HG03108 (cell line): ENCODE data around the gene EVA1C.
"Not testable (repeated sequence)": the region's sequence is repeated elsewhere in the genome, so short reads cannot be mapped to it uniquely, and the experiment has no call there.

ENCODE experiments used
- ATAC-seq: cut with Tn5 transposase; IDR thresholded peaks from one replicate; pipeline ENCODE4 v1.9.1; 2021; ENCODE audit warnings: moderate library complexity; ENCODE audit not compliant: unreplicated experiment

Gene EVA1C

DNA sequence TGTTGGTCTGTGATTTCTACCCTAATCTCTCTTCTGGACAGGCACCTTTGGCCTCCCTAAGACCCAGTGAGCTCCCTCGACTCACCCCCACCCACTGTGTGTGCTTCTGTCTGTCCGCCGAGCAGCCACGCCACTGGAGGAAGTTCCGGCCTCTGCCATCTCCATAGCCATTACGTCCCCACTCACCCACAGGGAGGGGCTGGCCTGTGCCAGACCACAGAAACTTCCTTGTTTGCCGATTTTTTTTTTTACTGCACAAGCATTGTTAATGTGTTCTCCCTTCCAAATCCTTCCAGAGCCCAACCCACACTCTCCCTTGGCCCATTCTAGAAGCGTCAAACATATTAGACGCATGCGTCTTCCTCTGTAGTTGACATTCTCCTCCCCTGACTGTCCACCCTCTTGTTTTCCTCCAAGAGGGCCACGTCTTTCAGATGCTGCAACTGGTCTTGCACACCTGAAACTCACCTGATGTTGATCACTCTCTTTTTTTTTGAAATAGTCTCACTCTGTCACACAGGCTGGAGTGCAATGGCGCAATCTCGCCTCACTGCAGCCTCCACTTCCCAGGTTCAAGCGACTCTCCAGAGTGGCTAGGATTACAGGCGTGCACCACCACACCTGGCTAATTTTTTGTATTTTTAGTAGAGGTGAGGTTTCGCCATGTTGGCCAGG lies 72.3 kb downstream of the EVA1C start:
- no peak for ATAC-seq

DNA sequence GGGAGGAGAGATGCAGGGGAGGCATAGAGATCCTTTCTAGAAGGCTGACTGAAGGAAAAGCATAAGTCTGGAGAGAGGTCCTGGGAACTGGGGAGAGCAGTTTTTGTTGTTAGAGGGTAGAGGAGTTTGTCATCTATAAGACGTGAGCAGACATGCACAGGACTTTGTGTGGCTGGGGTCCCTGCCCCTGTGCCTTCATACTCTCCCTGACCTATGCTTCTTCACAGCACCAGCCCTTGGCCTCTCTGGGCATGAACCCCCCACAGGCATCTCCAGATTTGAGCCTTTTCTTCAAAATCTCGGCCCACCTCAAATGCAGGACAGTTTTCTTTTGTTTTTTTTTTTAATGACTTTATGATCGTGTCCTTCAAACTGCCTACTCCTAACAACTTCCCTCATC lies 79.9 kb downstream of the EVA1C start:
- no peak for ATAC-seq

DNA sequence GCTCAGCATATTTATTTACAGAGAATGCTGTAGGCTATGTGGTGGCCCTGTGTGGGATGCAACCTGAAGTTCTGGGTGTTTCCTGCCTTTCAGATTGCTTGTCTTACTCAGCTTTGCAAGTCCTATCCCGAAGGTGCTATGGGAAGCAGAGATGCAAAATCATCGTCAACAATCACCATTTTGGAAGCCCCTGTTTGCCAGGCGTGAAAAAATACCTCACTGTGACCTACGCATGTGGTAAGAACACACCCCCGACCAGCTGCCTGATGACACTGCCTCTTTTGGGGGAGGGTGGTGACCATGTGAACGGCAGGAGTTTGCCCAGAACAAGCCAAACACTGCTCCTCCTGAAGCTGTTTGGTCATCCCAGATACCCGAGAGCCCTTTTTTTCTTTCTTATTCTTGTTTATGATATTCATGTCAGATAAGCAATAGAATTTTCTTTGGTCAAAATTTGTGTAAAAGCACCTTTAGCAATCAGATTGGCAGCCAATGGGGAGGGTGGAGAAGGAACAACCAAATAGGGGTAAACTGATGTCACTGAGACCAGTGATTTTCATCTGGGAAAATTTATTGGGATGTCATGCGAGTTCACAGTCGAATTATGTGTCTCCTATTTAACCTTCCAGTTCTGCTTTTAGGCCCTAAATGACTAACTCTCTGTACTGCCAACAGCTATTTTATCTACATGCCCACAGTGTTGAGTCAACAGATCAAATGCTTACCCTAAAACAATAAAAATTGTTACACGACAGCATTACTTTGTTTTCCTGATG lies 82.6 kb downstream of the EVA1C start:
- no peak for ATAC-seq

DNA sequence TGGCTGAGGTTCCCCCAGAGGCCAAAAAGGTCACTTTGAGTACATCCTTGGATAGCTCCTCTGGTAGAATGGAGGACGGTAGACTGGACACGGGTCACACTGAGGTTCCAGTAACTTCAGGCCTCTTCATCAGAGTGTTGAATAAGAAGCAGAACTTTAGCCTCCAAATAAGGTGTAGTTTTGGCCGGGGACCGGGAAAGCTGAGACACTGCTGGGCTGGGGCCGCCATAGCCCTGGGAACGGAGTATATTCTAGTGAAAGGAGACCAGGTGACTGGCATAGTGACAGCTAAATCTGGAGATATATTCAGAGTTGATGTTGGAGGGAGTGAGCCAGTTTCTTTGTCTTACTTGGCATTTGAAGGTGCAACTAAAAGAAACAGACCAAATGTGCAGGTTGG lies 84.1 kb downstream of the EVA1C start:
- no peak for ATAC-seq

DNA sequence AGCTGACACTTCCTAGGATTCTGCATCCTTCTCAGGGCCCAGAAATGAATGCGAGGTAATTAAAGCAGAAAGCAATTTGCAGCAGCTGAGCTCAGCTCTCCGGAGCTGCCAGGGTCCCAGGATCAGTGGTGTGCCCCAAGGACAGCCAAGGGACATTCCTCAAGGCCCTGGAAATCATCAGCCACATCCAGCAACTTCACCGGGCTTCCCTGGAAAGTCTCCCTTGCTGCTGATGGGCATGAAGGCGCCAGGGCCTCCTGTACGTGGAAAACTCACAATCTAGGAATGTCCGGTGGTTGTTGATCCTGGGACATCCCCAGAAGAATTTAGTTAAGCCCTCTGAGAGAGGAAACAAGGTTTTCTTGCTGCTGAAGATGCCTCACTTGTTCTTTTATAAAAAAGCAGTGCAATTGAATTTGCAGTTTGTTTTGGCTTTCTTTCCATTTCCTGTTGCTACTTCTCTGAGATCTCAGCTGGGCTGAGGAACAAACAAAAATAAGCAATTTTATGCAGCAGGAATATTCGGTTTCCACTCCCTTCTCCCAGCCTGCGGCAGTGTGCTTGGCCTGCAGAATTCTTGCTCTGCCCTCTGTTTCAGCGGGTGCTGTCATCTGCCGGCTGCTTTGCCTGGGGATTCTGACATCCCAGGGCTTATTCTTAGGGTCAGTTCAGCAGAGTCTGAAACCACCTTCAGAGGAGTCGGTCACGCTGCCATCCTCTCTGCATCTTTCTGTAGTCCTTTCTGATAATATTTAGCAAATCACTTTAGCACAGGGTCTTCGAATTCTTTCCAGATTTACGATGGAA lies 86.9 kb downstream of the EVA1C start:
- no peak for ATAC-seq

DNA sequence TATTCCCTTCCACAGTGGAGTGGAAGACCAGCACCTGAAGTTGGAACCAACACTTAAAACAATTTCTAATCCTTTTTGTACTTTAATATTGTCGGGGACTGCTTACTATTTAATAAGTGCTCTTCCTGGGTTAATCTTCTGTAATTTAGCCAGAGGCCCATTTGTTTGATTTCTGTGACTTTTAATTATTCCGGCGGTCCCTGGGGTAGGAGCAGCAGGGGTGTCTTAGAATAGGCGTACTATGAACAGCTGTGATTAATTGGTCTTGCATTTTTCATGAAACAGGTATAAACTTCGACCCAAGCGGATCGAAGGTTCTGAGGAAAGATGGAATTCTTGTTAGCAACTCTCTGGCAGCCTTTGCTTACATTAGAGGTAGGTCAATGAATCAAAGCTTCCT lies 91.1 kb downstream of the EVA1C start:
- not testable (repeated sequence) for ATAC-seq

DNA sequence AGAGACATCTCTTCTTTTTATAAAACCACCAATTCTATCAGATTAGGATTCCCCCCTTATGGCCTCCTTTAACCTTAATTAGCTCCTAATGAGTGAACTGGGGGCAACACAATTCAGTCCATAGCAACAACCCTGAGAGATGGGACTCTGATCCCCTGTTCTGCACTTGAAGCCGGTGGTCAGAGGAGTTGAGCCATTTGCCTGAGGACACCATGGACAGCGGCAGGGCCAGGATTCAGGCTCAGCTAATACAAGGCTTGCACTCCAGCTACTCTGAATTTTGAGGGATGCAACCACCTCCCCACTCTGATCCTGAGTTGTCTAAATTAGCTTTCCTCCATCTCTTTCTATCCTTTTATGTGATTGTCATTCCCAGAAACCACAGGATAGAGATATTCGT lies 93.3 kb downstream of the EVA1C start:
- ATAC-seq, result not testable (repeated sequence)

DNA sequence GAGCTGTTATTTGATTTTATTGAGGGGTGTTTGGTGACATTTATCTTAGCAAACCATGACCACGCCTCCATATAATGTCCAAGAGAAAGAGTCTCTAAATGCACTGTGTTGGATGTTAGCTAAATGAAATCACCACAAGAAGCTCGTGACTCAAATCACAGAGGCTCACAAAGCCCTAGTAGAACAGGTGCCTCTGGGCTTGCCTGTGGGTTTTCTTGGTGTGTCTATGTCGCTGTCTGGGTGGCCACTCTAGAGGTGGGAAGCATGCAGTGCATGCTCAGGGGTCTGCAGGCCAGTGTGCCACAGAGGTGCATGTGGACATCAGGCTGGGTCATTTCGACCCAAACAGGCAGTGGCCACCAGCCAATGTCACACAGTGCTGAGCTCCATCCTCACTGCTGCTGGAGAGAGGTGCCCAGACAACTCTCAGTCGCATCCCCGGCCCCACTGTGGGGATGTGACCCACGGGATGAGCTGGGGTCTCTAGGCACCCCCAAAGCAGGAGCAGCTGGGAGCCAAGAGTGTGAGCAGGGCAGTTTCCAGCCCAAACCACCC lies 94.0 kb downstream of the EVA1C start:
- not testable (repeated sequence) for ATAC-seq

DNA sequence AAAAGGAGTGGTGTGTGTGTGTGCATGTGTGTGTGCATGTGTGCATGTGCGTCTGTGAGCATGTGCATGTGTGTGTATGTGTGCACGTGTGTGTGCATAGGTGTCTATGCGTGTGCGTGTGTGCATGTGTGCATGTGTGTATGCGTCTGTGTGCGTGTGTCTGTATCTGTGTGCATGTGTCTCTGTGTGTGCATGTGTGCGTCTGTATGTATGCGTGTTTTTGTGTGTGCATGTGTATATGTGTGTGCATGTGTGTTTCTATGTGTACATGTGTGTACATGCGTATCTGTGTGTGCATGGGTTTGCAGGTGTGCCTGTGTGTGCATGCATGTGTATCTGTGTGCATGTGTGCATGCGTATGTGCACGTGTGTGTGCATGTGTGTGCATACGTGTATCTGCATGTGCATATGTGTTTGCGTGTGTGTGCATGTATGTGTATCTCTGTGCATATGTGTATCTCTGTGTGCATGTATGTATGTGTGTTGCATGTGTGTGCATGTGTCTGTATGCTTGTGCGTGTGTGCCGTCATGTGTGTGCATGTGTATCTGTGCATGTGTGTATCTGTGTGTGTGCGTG lies 94.9 kb downstream of the EVA1C start:
- ATAC-seq, result no peak

DNA sequence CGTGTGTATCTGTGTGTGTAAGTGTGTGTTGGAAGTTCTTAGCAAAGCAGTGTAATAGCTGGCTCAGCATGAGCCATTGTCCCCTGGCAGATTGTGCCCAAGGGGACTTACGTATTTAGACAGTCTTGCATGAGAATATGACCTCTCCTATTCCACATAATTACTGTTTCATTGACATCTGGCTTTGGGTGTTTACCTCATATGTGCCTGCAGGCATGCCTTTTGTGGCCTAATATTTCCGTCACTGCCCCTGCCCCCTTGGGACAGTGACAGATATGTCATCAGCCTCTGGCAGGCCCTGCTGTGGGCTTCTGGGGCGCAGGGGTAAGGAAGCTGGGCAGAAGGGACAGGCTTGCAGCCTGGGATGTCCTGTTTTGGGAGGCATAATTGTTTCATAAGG lies 95.5 kb downstream of the EVA1C start:
- ATAC-seq, result not testable (repeated sequence)

DNA sequence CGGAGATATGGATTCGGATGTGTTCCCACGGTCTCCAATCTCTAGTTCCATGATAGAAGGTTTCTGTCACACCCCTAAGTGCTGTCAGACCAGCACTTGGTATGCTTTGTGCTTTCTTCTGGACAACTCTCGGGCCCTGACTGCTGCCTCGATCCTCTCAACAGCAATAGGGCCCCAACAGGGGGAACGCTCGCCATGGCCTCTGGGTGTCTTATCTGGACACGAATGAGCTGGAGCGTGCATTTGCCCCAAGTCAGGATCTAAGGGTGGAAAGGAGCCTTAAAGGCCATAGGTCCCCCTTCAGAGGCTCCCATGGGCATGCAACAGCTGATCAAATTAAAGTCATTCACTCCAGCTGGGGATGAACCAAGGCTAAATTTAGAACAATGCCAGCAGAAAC lies 96.1 kb downstream of the EVA1C start:
- ATAC-seq, result no peak

DNA sequence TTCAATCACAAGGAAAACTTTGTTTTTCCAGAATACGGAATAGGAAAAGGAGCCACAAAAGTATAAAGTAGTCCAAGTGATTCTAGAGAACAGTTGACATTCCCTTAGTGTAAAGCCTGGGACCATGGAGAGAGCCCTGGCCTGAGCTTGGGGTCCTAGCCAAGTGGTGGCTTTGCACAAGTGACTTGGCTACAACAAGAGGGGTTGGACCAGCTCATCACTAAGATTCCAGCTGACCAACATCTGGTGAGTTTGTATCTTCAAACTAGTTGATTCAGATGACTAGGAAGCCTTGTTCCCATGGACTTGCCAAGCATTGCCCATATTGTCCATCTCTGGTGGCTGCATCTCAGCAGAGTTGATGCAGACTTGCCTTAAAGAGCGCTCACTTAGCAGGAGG lies 96.5 kb downstream of the EVA1C start:
- ATAC-seq, result not testable (repeated sequence)

DNA sequence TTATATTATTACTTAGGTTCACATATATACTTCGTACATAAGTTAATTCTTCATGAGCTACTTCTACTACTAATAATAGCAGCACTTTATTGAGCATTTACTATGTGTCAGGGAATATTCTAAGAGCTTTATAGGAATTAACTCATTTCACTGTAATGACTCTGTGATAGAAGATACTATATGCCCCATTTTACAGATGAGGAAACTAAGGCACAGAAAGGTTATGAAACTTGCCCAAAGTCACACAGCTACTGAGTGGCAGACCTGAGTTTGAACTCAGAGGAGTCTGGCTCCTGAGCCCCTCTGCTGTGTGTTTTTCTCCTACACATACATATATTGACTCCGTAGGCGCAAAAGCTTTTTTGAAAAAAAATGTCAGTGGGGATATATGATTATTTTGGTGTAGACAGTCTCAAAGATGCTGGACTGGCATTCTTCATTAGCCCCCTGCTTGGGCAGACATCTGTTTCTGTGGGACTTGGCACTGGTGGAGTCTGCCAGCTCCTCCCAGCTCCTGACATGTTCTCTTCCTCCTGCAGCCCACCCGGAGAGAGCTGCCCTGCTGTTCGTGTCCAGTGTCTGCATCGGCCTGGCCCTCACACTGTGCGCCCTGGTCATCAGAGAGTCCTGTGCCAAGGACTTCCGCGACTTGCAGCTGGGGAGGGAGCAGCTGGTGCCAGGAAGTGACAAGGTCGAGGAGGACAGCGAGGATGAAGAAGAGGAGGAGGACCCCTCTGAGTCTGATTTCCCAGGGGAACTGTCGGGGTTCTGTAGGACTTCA lies 102.0 kb downstream of the EVA1C start:
- no peak for ATAC-seq

DNA sequence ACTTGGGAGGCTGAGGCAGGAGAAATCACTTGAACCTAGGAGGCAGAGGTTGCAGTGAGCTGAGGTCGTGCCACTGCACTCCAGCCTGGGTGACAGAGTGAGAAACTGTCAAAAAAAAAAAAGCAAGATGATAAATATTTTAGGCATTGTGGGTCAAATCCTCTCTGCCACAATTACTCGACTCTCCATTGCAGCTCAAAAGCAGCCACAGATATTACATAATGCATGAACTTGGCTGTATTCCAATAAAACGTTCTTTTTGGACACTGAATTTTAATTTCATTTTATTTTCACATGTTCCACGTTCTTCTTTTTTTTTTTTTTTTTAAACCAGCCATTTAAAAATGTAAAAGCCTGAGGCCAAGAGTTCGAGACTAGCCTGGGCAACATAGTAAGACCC lies 103.4 kb downstream of the EVA1C start:
- no peak for ATAC-seq

DNA sequence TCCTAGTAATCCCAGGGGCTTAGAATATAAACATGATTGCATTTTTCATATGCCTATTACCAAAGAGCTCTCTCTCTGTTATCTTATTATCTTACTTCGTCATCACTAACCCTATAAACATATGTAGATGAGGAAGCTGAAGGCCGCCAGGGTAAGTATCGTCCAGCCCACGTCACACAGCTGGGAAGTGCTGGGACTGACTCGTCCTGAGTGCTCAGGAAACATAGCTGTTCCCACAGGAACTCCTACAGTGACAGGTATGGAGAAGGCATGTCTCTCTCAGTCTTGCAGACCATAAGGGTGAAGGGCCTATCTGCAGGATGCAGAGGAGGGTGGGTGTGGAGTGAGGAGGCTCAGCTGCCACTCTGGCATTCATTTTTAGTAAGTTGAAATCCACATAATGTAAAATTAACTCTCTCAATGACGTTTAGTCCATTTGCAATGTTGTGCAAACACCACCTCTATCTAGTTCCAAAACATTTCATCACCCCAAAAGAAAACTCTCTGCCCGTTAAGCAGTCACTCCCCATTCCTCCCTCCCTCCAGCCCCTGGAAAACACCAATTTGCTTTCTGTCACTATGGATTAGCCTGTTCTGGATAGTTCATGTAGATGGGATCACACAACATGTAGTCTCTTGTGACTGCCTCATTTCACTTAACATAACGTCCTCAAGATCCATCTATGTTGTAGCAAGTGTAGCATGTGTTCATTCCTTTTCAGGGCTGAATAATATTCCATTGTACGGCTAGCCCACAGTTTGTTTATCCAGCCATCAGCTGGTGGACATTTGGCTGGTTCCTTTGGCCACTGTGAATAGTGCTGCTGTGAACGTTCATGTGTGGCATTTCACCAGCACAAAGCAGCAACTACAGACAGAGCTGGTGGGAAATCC lies 104.5 kb downstream of the EVA1C start:
- no peak for ATAC-seq

DNA sequence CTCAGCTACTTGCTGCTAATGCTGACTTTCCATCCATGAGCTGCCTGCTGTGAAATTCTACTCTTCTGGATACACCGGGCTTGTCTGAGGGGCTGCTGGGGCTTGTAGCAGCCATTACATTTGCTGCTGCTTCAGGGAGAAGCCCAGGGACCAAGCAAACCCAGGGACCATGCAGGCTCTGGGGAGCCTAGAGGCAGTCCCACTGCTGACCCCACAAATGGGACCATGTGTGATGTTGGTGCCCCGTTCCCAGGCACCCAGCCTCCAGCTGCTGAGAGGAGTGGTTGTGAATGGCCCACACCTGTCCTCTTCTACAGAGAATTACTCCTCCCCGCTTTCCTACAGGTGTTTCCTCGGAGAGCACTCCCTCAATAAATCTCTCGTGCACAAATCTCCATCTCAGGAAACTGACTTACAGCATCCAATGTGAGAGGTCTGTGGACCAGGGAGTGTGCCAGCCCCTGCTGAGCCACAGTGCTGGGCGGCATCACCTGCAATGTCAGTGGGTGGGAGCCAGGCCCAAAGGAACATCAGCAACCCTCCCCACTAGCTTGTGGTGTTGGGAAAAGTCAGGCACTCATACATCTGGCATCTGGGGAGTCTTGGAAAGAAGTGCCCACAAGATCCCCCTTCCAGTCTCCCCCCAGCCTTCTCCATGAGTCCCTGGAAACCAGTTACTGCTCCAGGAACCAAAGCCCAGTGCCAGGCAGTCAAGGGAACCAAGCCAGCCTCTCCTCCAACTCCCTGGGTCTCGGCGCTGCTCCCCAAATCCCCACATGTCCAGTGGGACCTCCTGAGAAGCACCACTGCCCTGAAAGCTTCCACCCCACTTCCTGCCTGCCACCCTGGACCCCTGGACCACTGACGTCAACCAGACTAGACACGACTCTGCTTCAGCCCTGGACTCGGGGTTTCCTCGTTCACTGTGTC lies 107.7 kb downstream of the EVA1C start:
- ATAC-seq, result no peak

DNA sequence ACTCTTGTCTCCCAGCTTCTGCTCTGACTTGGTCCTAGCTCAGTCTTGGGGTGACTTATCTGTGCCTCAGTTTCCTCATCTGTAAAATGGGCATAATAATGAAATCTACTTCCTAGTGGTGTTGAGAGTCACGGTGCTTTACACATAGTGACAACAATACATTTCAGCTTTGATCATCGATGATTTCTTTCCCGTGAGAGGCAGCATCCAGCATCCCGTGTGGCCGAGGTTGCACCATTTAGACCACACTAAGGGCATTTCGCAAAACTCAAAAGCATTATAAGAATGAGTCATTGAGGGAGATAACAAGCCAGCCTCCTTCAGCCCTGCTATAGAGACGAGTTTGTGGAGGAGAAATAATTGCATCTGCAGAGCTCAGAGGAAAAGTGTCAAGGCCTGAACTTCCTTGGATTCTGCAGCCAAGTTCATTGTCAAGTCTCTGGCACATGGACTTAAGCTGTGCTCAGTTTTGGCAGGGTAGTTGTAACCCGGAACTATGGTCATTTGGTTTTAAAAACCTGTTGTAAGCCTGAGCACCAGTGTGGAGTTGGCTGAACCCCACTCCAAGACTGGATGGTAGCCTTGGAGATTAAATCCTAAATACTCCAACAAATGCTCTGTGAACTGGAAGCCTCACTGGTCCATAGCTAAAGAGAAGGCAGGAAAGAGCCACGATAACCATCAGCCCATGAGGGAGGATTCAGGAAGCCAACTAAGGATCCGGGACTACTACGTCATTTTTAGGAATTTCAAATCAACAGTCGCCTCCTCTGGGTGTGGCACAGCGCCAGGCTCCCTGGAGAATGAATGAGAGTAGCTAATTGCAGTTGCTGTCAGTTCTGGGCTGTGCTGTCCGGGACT lies 108.6 kb downstream of the EVA1C start:
- no peak for ATAC-seq
